Common myeloid progenitor, CD34-positive (primary cell): Measurements from ENCODE around the gene PIK3C2A.
A peak's percentile ranks its signal among the peaks of the same experiment; 100 is the strongest.

Source experiments
- CTCF ChIA-PET: fragments of 350-600 bp; sonication (Branson Sonifier 250); formaldehyde crosslinking; loops from one replicate; lab custom pipeline; 2021; ENCODE audit warnings: antibody characterized with exemption; lab: Charles Lee
- POLR2A ChIA-PET: fragments of 350-600 bp; sonication (Branson Sonifier 250); formaldehyde crosslinking; loops from one replicate; lab custom pipeline; 2021; ENCODE audit warnings: antibody characterized with exemption; lab: Charles Lee
- DNase-seq, 3 donors: peaks; one replicate each; pipeline versions ENCODE4 v3.0.0 to v3.0.0-alpha.2; 2013
- H3K27ac ChIP-seq, 2 experiments: 1 replicate in 1 of 2; 2 replicates in 1 of 2; pipeline ENCODE4 v1.7.0; 2013; ENCODE audit warnings: inconsistent platforms in 2 of 2, low read length in 2 of 2, mild to moderate bottlenecking in 2 of 2, low read depth in 1 of 2, moderate library complexity in 1 of 2; ENCODE audit not compliant: severe bottlenecking in 2 of 2, insufficient read depth in 1 of 2, poor library complexity in 1 of 2
- H3K27me3 ChIP-seq, 5 experiments: replicated peaks in 2 of 5; 1 replicate in 3 of 5; 2 replicates in 2 of 5; pipeline versions ENCODE4 v1.6.1 to v1.7.0; 2013; ENCODE audit warnings: low read length in 4 of 5, mild to moderate bottlenecking in 2 of 5, moderate library complexity in 2 of 5, inconsistent platforms in 1 of 5; ENCODE audit not compliant: insufficient read depth in 5 of 5, control insufficient read depth in 4 of 5
- H3K36me3 ChIP-seq, 4 experiments: 1 replicate in 2 of 4; 2 replicates in 2 of 4; pipeline versions ENCODE4 v1.6.1 to v1.7.0; 2013; ENCODE audit warnings: low read length in 3 of 4, control low read depth in 1 of 4, mild to moderate bottlenecking in 1 of 4; ENCODE audit not compliant: control insufficient read depth in 4 of 4, insufficient read depth in 4 of 4
- H3K4me1 ChIP-seq, 4 experiments: 1 replicate in 3 of 4; 2 replicates in 1 of 4; pipeline versions ENCODE4 v1.6.1 to v1.7.1; 2013; ENCODE audit warnings: low read length in 3 of 4, mild to moderate bottlenecking in 3 of 4, control low read depth in 1 of 4, inconsistent platforms in 1 of 4, moderate library complexity in 1 of 4; ENCODE audit not compliant: control insufficient read depth in 4 of 4, insufficient read depth in 4 of 4; ENCODE audit errors: control extremely low read depth in 1 of 4
- H3K4me3 ChIP-seq, 7 experiments: 1 replicate in 4 of 7; 2 replicates in 3 of 7; pipeline versions ENCODE4 v1.5.1 to v1.7.0; 2013; ENCODE audit warnings: mild to moderate bottlenecking in 7 of 7, low read length in 6 of 7, moderate library complexity in 6 of 7, inconsistent platforms in 2 of 7, low read depth in 2 of 7, control low read depth in 1 of 7; ENCODE audit not compliant: insufficient read depth in 4 of 7, control insufficient read depth in 1 of 7; ENCODE audit errors: extremely low read depth in 1 of 7
- H3K9me3 ChIP-seq, 5 experiments: 1 replicate in 4 of 5; 2 replicates in 1 of 5; pipeline versions ENCODE4 v1.6.1 to v1.7.1; 2013; ENCODE audit warnings: low read length in 4 of 5, mild to moderate bottlenecking in 2 of 5, inconsistent platforms in 1 of 5, low read depth in 1 of 5, moderate library complexity in 1 of 5; ENCODE audit not compliant: control insufficient read depth in 4 of 5, insufficient read depth in 2 of 5; ENCODE audit errors: control extremely low read depth in 1 of 5
- WGBS: methylation state at CpG from one replicate; pipeline ENCODE4 v1.1.5; 2013; ENCODE audit not compliant: insufficient coverage; 5-methylcytosine and 5-hydroxymethylcytosine counted together

The PIK3C2A gene

GRCh38 chr11:17164361-17165246 lies 43.2 kb downstream of the PIK3C2A start:
- H3K9me3 ChIP-seq = no peaks in the 10 kb centered on the region
- ChIA-PET POLR2A (interaction anchor here (0.7 kb wide), 1 partner anchor 23 kb away, joined by 11 read pairs; no protein-coding TSS in a partner anchor), CTCF (interaction anchor here (0.6 to 1.0 kb wide), 3 partner anchors 45 to 1316 kb away, joined by 3 read pairs; no protein-coding TSS in a partner anchor)
- WGBS = 89% methylated on average over 1 of the region's 1 CpG
- no peak overlapping the region for H3K4me3 ChIP-seq
- no peaks in the 10 kb centered on the region for H3K27me3 ChIP-seq
- H3K4me1 ChIP-seq = peaks cover 12 to 57% (median 30%) of the 10 kb centered on the region in 4 experiments
- no peak overlapping the region for H3K27ac ChIP-seq
- no peak for DNase-seq
- peaks cover 2 to 14% (median 8%) of the 10 kb centered on the region in 4 experiments for H3K36me3 ChIP-seq

- no CpG with 5 or more reads among the region's 2 CpGs for WGBS
These were observed 44.0 kb downstream of the PIK3C2A start for GRCh38 chr11:17163736-17164135.

GRCh38 chr11:17163291-17163690 lies 44.5 kb downstream of the PIK3C2A start:
- no peaks in the 10 kb centered on the region for H3K27me3 ChIP-seq
- ChIA-PET CTCF (interaction anchor here (1.1 to 1.3 kb wide), 2 partner anchors 13 to 44 kb away, joined by 3 read pairs; partner anchors contain the start of gene PIK3C2A), POLR2A (interaction anchor here (1.2 kb wide), 1 partner anchor 9 kb away, joined by 3 read pairs; no protein-coding TSS in a partner anchor)
- H3K36me3 ChIP-seq = peaks cover 0 to 4% (median 1%) of the 10 kb centered on the region in 4 experiments
- H3K27ac ChIP-seq = no peak overlapping the region
- WGBS = no CpG with 5 or more reads among the region's 5 CpGs
- H3K4me3 ChIP-seq = no peak overlapping the region
- H3K9me3 ChIP-seq = no peaks in the 10 kb centered on the region
- peak in 1 of 3 donors; percentile 14 for DNase-seq
- peaks cover 12 to 57% (median 30%) of the 10 kb centered on the region in 4 experiments for H3K4me1 ChIP-seq

More at GRCh38 chr11:17163736-17164135, 44.0 kb downstream of the PIK3C2A start:
- Histone ChIP-seq H3K4me3 (no peak overlapping the region), H3K9me3 (no peaks in the 10 kb centered on the region), H3K27ac (no peak overlapping the region), H3K27me3 (no peaks in the 10 kb centered on the region), H3K4me1 (peaks cover 12 to 57% (median 30%) of the 10 kb centered on the region in 4 experiments), H3K36me3 (peaks cover under 1 to 6% (median 3%) of the 10 kb centered on the region in 4 experiments)
- ChIA-PET CTCF (interaction anchor here (0.7 to 1.3 kb wide), 4 partner anchors 14 to 155 kb away, joined by 3 read pairs; partner anchors contain the start of gene PIK3C2A), POLR2A (interaction anchor here (0.7 kb wide), 1 partner anchor 22 kb away, joined by 11 read pairs; no protein-coding TSS in a partner anchor)
- peak; percentile 14 to 41 (median 30) for DNase-seq

- H3K9me3 ChIP-seq = no peaks in the 10 kb centered on the region
- ChIA-PET CTCF (interaction anchor here (1.3 kb wide), 1 partner anchor 45 kb away, joined by 3 read pairs; the partner anchor contains the start of gene PIK3C2A), POLR2A (interaction anchor here (1.2 kb wide), 1 partner anchor 9 kb away, joined by 3 read pairs; no protein-coding TSS in a partner anchor)
- peaks cover 12 to 57% (median 30%) of the 10 kb centered on the region in 4 experiments for H3K4me1 ChIP-seq
- peaks cover 0 to 4% (median 1%) of the 10 kb centered on the region in 4 experiments for H3K36me3 ChIP-seq
- WGBS = 100% methylated on average over 1 of the region's 2 CpGs
- DNase-seq = peak in 1 of 3 donors; percentile 18
- no peak overlapping the region for H3K4me3 ChIP-seq
- H3K27ac ChIP-seq = no peak overlapping the region
- no peaks in the 10 kb centered on the region for H3K27me3 ChIP-seq
These were observed 45.4 kb downstream of the PIK3C2A start for GRCh38 chr11:17162376-17162775.

GRCh38 chr11:17161515-17161914 lies 46.3 kb downstream of the PIK3C2A start:
- DNase-seq = peak; percentile 24 to 76 (median 60)
- Histone ChIP-seq H3K36me3 (peaks cover 0 to under 1% (median 0%) of the 10 kb centered on the region in 4 experiments), H3K27ac (no peak overlapping the region), H3K27me3 (no peaks in the 10 kb centered on the region), H3K4me3 (no peak overlapping the region), H3K9me3 (no peaks in the 10 kb centered on the region), H3K4me1 (peaks cover 15 to 57% (median 36%) of the 10 kb centered on the region in 4 experiments)
- CTCF ChIA-PET = interaction anchor here (0.7 kb wide), 1 partner anchor 13 kb away, joined by 3 read pairs; no protein-coding TSS in a partner anchor
- no CpG with 5 or more reads among the region's 1 CpG for WGBS
- POLR2A ChIA-PET = no interaction called here

GRCh38 chr11:17159441-17159840 lies 48.3 kb downstream of the PIK3C2A start:
- CTCF ChIA-PET = interaction anchor here (1.1 kb wide), 1 partner anchor 27 kb away, joined by 4 read pairs; no protein-coding TSS in a partner anchor
- no peak overlapping the region for H3K27ac ChIP-seq
- POLR2A ChIA-PET = no interaction called here
- no peak overlapping the region for H3K4me3 ChIP-seq
- WGBS = 100% methylated on average over 2 of the region's 3 CpGs
- H3K9me3 ChIP-seq = no peaks in the 10 kb centered on the region
- no peaks in the 10 kb centered on the region for H3K27me3 ChIP-seq
- H3K36me3 ChIP-seq = no peaks in the 10 kb centered on the region
- H3K4me1 ChIP-seq = peaks cover 15 to 64% (median 43%) of the 10 kb centered on the region in 4 experiments
- DNase-seq = no peak
